MCF 10A (cell line): Measurements from ENCODE around the gene RIPOR1. TPM values are rescaled to one million over a fixed set of nuclear protein-coding genes. Genes with fewer than 3 reads are reported as not detected.
A peak's percentile ranks its signal among the peaks of the same experiment; 100 is the strongest.

Source experiments
- Bru-seq: library from RNA; stranded (reverse); fragments of 400-500 nt; gene quantifications from one replicate; lab custom pipeline; 2021; lab: Mats Ljungman, UMichigan
- BruChase-seq, 2 experiments: library from RNA; stranded (reverse); fragments of 400-500 nt; gene quantifications; one replicate each; lab custom pipeline; 2021; lab: Mats Ljungman, UMichigan
- BruUV-seq: library from RNA; stranded (reverse); fragments of 400-500 nt; replicated peaks from 2 replicates; lab custom pipeline; 2021; lab: Mats Ljungman, UMichigan
- CTCF ChIA-PET: fragments of 300-600 bp; sonication (Branson Sonifier 250); formaldehyde crosslinking; extraction: SDS; loops from one replicate; lab custom pipeline; 2021; ENCODE audit warnings: antibody characterized with exemption, inconsistent platforms; lab: Yijun Ruan, JAX
- POLR2A ChIA-PET: fragments of 300-600, 350-650 bp; sonication (Branson Sonifier 250); formaldehyde crosslinking; extraction: SDS; loops from one replicate; lab custom pipeline; 2020; ENCODE audit warnings: antibody characterized with exemption, inconsistent platforms; lab: Yijun Ruan, JAX
- DNase-seq: peaks from one replicate; pipeline ENCODE4 v3.0.0-alpha.2; 2018; ENCODE audit not compliant: unreplicated experiment
- H3K27ac Mint-ChIP-seq: one replicate; pipeline ENCODE4 v1.8.0; 2022; ENCODE audit warnings: mild to moderate bottlenecking, low read depth, mixed read lengths; ENCODE audit not compliant: unreplicated experiment
- H3K27me3 Mint-ChIP-seq: one replicate; pipeline ENCODE4 v1.8.0; 2022; ENCODE audit warnings: mixed read lengths; ENCODE audit not compliant: insufficient read depth, unreplicated experiment
- H3K36me3 Mint-ChIP-seq: one replicate; pipeline ENCODE4 v1.8.0; 2022; ENCODE audit warnings: mild to moderate bottlenecking, moderate library complexity, mixed read lengths; ENCODE audit not compliant: insufficient read depth, unreplicated experiment
- H3K4me1 Mint-ChIP-seq: one replicate; pipeline ENCODE4 v1.8.0; 2022; ENCODE audit warnings: mixed read lengths; ENCODE audit not compliant: insufficient read depth, unreplicated experiment
- H3K4me3 Mint-ChIP-seq: one replicate; pipeline ENCODE4 v1.8.0; 2022; ENCODE audit warnings: mild to moderate bottlenecking, moderate library complexity, mixed read lengths; ENCODE audit not compliant: unreplicated experiment
- H3K9me3 Mint-ChIP-seq: one replicate; pipeline ENCODE4 v1.8.0; 2022; ENCODE audit warnings: mixed read lengths; ENCODE audit not compliant: unreplicated experiment
- intact Hi-C: fragments of 100-400 bp; cut with micrococcal nuclease; formaldehyde crosslinking; loops from 2 replicates; pipeline ENCODE4 v1.14.1; 2022
- long read RNA-seq: library from polyadenylated mRNA; stranded (forward); transcript quantifications from one replicate; pipeline ENCODE4 v2.0.0, GENCODE V29; 2022
- total RNA-seq: library from RNA; stranded (reverse); gene quantifications from 2 replicates; pipeline ENCODE4 v1.2.3, GENCODE V29; 2022
- TF ChIP-seq, protein P1 (sequence below): fragments of 200-600 bp; IDR thresholded peaks from one replicate; pipeline ENCODE4 v1.8.0; 2022; ENCODE audit warnings: antibody characterized with exemption, mild to moderate bottlenecking; ENCODE audit not compliant: unreplicated experiment

The RIPOR1 gene, protein sequence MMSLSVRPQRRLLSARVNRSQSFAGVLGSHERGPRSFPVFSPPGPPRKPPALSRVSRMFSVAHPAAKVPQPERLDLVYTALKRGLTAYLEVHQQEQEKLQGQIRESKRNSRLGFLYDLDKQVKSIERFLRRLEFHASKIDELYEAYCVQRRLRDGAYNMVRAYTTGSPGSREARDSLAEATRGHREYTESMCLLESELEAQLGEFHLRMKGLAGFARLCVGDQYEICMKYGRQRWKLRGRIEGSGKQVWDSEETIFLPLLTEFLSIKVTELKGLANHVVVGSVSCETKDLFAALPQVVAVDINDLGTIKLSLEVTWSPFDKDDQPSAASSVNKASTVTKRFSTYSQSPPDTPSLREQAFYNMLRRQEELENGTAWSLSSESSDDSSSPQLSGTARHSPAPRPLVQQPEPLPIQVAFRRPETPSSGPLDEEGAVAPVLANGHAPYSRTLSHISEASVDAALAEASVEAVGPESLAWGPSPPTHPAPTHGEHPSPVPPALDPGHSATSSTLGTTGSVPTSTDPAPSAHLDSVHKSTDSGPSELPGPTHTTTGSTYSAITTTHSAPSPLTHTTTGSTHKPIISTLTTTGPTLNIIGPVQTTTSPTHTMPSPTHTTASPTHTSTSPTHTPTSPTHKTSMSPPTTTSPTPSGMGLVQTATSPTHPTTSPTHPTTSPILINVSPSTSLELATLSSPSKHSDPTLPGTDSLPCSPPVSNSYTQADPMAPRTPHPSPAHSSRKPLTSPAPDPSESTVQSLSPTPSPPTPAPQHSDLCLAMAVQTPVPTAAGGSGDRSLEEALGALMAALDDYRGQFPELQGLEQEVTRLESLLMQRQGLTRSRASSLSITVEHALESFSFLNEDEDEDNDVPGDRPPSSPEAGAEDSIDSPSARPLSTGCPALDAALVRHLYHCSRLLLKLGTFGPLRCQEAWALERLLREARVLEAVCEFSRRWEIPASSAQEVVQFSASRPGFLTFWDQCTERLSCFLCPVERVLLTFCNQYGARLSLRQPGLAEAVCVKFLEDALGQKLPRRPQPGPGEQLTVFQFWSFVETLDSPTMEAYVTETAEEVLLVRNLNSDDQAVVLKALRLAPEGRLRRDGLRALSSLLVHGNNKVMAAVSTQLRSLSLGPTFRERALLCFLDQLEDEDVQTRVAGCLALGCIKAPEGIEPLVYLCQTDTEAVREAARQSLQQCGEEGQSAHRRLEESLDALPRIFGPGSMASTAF
- 43.2 and 69.1 TPM in 2 replicates for total RNA-seq
- percentile 61 among the genes with signal in this experiment for Bru-seq, nascent RNA
- BruChase-seq, experiment 1, labeled RNA remaining after a 6-hour chase: percentile 82 among the genes with signal in this experiment
- percentile 73 among the genes with signal in this experiment for BruChase-seq, experiment 2, labeled RNA remaining after a 2-hour chase
- long read RNA-seq, full-length matches to known transcripts: 5 of 17 reads
- long read RNA-seq, partial matches to known transcripts: 6 of 17 reads
- long read RNA-seq, other reads (novel, unspliced or antisense): 6 of 17 reads

DNA sequence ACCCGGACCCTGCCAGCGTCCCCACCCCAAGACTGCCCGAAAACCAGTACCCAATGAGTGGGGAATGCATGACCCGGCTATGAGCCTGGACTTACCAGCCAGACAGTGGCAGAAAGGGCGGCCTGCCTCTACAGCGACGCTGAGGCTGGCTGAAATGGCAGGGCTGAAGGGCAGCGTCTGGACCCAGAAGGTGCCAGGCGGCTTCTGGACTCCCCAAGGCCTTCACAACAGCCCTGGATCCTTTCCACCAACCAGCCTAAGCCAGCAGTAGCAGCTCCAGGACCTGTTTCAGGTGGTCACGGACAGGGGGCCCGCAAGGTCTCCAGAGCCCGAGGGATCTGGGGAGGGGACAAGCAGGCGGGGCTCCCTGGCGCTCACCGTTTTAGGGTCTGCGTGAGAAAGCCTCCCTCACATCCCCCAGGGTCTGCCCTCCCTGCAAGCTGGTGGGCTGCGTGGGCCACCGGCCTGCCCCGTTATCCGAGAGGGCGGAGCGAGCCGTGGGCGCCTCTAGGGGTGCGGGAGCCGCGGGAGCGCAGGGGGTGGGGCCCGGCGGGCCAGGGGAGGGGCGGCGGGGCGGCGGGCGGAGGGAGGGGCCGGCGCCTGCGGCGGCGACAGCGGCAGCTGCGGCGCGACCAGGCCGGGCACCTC lies at the start of gene RIPOR1:
RIPOR1 (plus strand) TSS at position 608 of the 648 bp plus-strand sequence. CDS start 9,618 bp downstream, outside the sequence.
- H3K4me1 Mint-ChIP-seq: peaks cover 27% of the 10 kb centered on the region
- TF ChIP-seq, protein P1, sequence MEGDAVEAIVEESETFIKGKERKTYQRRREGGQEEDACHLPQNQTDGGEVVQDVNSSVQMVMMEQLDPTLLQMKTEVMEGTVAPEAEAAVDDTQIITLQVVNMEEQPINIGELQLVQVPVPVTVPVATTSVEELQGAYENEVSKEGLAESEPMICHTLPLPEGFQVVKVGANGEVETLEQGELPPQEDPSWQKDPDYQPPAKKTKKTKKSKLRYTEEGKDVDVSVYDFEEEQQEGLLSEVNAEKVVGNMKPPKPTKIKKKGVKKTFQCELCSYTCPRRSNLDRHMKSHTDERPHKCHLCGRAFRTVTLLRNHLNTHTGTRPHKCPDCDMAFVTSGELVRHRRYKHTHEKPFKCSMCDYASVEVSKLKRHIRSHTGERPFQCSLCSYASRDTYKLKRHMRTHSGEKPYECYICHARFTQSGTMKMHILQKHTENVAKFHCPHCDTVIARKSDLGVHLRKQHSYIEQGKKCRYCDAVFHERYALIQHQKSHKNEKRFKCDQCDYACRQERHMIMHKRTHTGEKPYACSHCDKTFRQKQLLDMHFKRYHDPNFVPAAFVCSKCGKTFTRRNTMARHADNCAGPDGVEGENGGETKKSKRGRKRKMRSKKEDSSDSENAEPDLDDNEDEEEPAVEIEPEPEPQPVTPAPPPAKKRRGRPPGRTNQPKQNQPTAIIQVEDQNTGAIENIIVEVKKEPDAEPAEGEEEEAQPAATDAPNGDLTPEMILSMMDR: no peak
- peaks cover 7% of the 10 kb centered on the region for H3K36me3 Mint-ChIP-seq
- intact Hi-C loops: loop anchor here (10.0 kb wide), 2 partner anchors 276 to 316 kb away; partner anchors contain the start of genes CENPT, NUTF2, RANBP10 and THAP11
- H3K27ac Mint-ChIP-seq: peak within 1 kb of the TSS; percentile 88
- no TSS peak for BruUV-seq
- no peaks in the 10 kb centered on the region for H3K9me3 Mint-ChIP-seq
- ChIA-PET CTCF (interaction anchor here (1.5 to 7.7 kb wide), 2 partner anchors 17 to 335 kb away, joined by 3 to 60 read pairs; no protein-coding TSS in a partner anchor), POLR2A (interaction anchor here (0.7 to 2.4 kb wide), 9 partner anchors 11 to 278 kb away, joined by 3 to 12 read pairs (median 6); partner anchors contain the start of genes ACD, ATP6V0D1, RANBP10 and TSNAXIP1)
- no peak for DNase-seq
- H3K27me3 Mint-ChIP-seq: no peaks in the 10 kb centered on the region
- H3K4me3 Mint-ChIP-seq: peak within 1 kb of the TSS; percentile 82

- no TSS peak for BruUV-seq
- ChIA-PET CTCF (interaction anchor here (0.6 to 6.2 kb wide), 29 partner anchors 11 to 1037 kb away, joined by 3 to 52 read pairs (median 4); partner anchors contain the start of genes CTCF, E2F4 and GFOD2), POLR2A (interaction anchor here (0.6 to 3.4 kb wide), 29 partner anchors 9 to 672 kb away, joined by 3 to 21 read pairs (median 4); partner anchors contain the start of genes ACD, FHOD1, NFATC3 and RANBP10)
- H3K27me3 Mint-ChIP-seq: no peaks in the 10 kb centered on the region
- peak; percentile 96 for DNase-seq
- intact Hi-C loops: loop anchor here (1.0 kb wide), 1 partner anchor 33 kb away; no protein-coding TSS in a partner anchor
- H3K4me1 Mint-ChIP-seq: peaks cover 22% of the 10 kb centered on the region
- TF ChIP-seq, protein P1: peak; percentile 79
- H3K36me3 Mint-ChIP-seq: peaks cover 17% of the 10 kb centered on the region
- H3K4me3 Mint-ChIP-seq: peak within 1 kb of the TSS; percentile 98
- H3K9me3 Mint-ChIP-seq: no peaks in the 10 kb centered on the region
- H3K27ac Mint-ChIP-seq: peak within 1 kb of the TSS; percentile 97
Measured at GRCh38 chr16:67480833-67481560, 47.6 kb upstream of the RIPOR1 start, which contains the start of gene ATP6V0D1. Gene ATP6V0D1, minus strand, starts transcription at chr16:67481157. Its CDS starts 71 bp downstream, at chr16:67481086.
